Activated CD4-positive, alpha-beta memory T cell treated with anti-CD3 and anti-CD28 coated beads, Interleukin-2, amount 10 ng/mL, durations not matched to agents 7 days and 5 days (primary cell): ENCODE results near the gene ARMC7. TPM values are rescaled to one million over a fixed set of nuclear protein-coding genes. Genes with fewer than 3 reads are reported as not detected.

Source experiments
- CTCF ChIA-PET: fragments of 350-600 bp; sonication (Branson Sonifier 250); formaldehyde crosslinking; loops from one replicate; lab custom pipeline; 2021; ENCODE audit warnings: antibody characterized with exemption, inconsistent platforms; lab: Charles Lee
- POLR2A ChIA-PET: fragments of 350-600 bp; sonication (Branson Sonifier 250); formaldehyde crosslinking; loops from one replicate; lab custom pipeline; 2021; ENCODE audit warnings: antibody characterized with exemption; lab: Charles Lee
- DNase-seq: peaks from one replicate; pipeline ENCODE4 v3.0.0-alpha.2; 2020
- H3K27ac Mint-ChIP-seq: one replicate; pipeline ENCODE4 v1.8.0; 2021; ENCODE audit warnings: mild to moderate bottlenecking, mixed read lengths
- H3K27me3 Mint-ChIP-seq: one replicate; pipeline ENCODE4 v1.8.0; 2021; ENCODE audit warnings: mixed read lengths
- H3K36me3 Mint-ChIP-seq: one replicate; pipeline ENCODE4 v1.8.0; 2021; ENCODE audit warnings: low read depth, mixed read lengths
- H3K4me1 Mint-ChIP-seq: one replicate; pipeline ENCODE4 v1.8.0; 2021; ENCODE audit warnings: mixed read lengths
- H3K4me3 Mint-ChIP-seq: one replicate; pipeline ENCODE4 v1.8.0; 2021; ENCODE audit warnings: mild to moderate bottlenecking, mixed read lengths
- H3K9me3 Mint-ChIP-seq: one replicate; pipeline ENCODE4 v1.8.0; 2021; ENCODE audit warnings: mixed read lengths
- total RNA-seq, 2 experiments: library from RNA; stranded (reverse); gene quantifications; one replicate each; pipeline ENCODE4 v1.2.3, GENCODE V29; 2021

The ARMC7 gene
- total RNA-seq, 2 experiments from 2014 or later: 17.1 to 17.9 TPM

- POLR2A ChIA-PET: no interaction called here
- CTCF ChIA-PET: no interaction called here
- peaks cover 35% of the 10 kb centered on the region for H3K4me1 Mint-ChIP-seq
Measured at GRCh38 chr17:75091855-75092327, 17.9 kb upstream of the ARMC7 start.

GRCh38 chr17:75093548-75094158, 16.1 kb upstream of the ARMC7 start:
- no peaks in the 10 kb centered on the region for H3K9me3 Mint-ChIP-seq
- no peaks in the 10 kb centered on the region for H3K27me3 Mint-ChIP-seq
- ChIA-PET CTCF (no interaction called here), POLR2A (no interaction called here)
- no peak overlapping the region for H3K27ac Mint-ChIP-seq
- no peak overlapping the region for H3K4me3 Mint-ChIP-seq
- no peak for DNase-seq
- peaks cover 23% of the 10 kb centered on the region for H3K4me1 Mint-ChIP-seq
- H3K36me3 Mint-ChIP-seq: no peaks in the 10 kb centered on the region

More at GRCh38 chr17:75091855-75092327, 17.9 kb upstream of the ARMC7 start:
- Mint-ChIP-seq H3K27me3 (no peaks in the 10 kb centered on the region), H3K4me3 (no peak overlapping the region), H3K9me3 (no peaks in the 10 kb centered on the region), H3K36me3 (no peaks in the 10 kb centered on the region), H3K27ac (no peak overlapping the region)
- DNase-seq: no peak

- H3K27me3 Mint-ChIP-seq: no peaks in the 10 kb centered on the region
- H3K36me3 Mint-ChIP-seq: no peaks in the 10 kb centered on the region
- ChIA-PET POLR2A (interaction anchor here (0.8 to 1.1 kb wide), 2 partner anchors 27 to 48 kb away, joined by 3 to 5 read pairs; partner anchors contain the start of genes ATP5PD and KCTD2), CTCF (interaction anchor here (1.3 kb wide), 1 partner anchor 19 kb away, joined by 3 read pairs; no protein-coding TSS in a partner anchor)
- H3K4me3 Mint-ChIP-seq: no peak overlapping the region
- peaks cover 10% of the 10 kb centered on the region for H3K4me1 Mint-ChIP-seq
- no peaks in the 10 kb centered on the region for H3K9me3 Mint-ChIP-seq
- no peak for DNase-seq
- no peak overlapping the region for H3K27ac Mint-ChIP-seq
Measured at GRCh38 chr17:75094871-75095399, 14.8 kb upstream of the ARMC7 start.

GRCh38 chr17:75096082-75096625, 13.6 kb upstream of the ARMC7 start:
- POLR2A ChIA-PET: no interaction called here
- CTCF ChIA-PET: interaction anchor here (0.6 to 1.3 kb wide), 3 partner anchors 8 to 18 kb away, joined by 3 read pairs; no protein-coding TSS in a partner anchor
- no peaks in the 10 kb centered on the region for H3K27me3 Mint-ChIP-seq
- H3K9me3 Mint-ChIP-seq: no peaks in the 10 kb centered on the region
- DNase-seq: no peak
- no peak overlapping the region for H3K27ac Mint-ChIP-seq
- H3K4me3 Mint-ChIP-seq: no peak overlapping the region
- peaks cover 8% of the 10 kb centered on the region for H3K4me1 Mint-ChIP-seq
- no peaks in the 10 kb centered on the region for H3K36me3 Mint-ChIP-seq

- Mint-ChIP-seq H3K27ac (no peak overlapping the region), H3K36me3 (no peaks in the 10 kb centered on the region), H3K4me1 (peaks cover 4% of the 10 kb centered on the region), H3K27me3 (no peaks in the 10 kb centered on the region), H3K4me3 (no peak overlapping the region), H3K9me3 (no peaks in the 10 kb centered on the region)
- POLR2A ChIA-PET: interaction anchor here (1.0 kb wide), 1 partner anchor 12 kb away, joined by 3 read pairs; the partner anchor contains the start of gene ARMC7
- CTCF ChIA-PET: interaction anchor here (0.6 kb wide), 1 partner anchor 34 kb away, joined by 3 read pairs; the partner anchor contains the start of gene NT5C
- DNase-seq: no peak
Measured at GRCh38 chr17:75097865-75098264, 11.9 kb upstream of the ARMC7 start.

GRCh38 chr17:75098861-75099260, 10.9 kb upstream of the ARMC7 start:
- no peaks in the 10 kb centered on the region for H3K36me3 Mint-ChIP-seq
- no peaks in the 10 kb centered on the region for H3K9me3 Mint-ChIP-seq
- no peak overlapping the region for H3K27ac Mint-ChIP-seq
- CTCF ChIA-PET: interaction anchor here (0.9 kb wide), 1 partner anchor 224 kb away, joined by 4 read pairs; no protein-coding TSS in a partner anchor
- H3K4me3 Mint-ChIP-seq: no peak overlapping the region
- no peaks in the 10 kb centered on the region for H3K27me3 Mint-ChIP-seq
- H3K4me1 Mint-ChIP-seq: peaks cover 4% of the 10 kb centered on the region
- POLR2A ChIA-PET: interaction anchor here (0.9 to 1.2 kb wide), 4 partner anchors 11 to 39 kb away, joined by 3 read pairs; partner anchors contain the start of genes ARMC7 and SLC16A5
- no peak for DNase-seq

GRCh38 chr17:75099881-75100595, 9.7 kb upstream of the ARMC7 start:
- no peak for DNase-seq
- Mint-ChIP-seq H3K4me1 (peaks cover 4% of the 10 kb centered on the region), H3K27me3 (no peaks in the 10 kb centered on the region), H3K4me3 (no peak overlapping the region), H3K9me3 (no peaks in the 10 kb centered on the region), H3K36me3 (no peaks in the 10 kb centered on the region), H3K27ac (no peak overlapping the region)
- ChIA-PET CTCF (no interaction called here), POLR2A (interaction anchor here (1.2 kb wide), 1 partner anchor 26 kb away, joined by 3 read pairs; no protein-coding TSS in a partner anchor)

GRCh38 chr17:75102385-75102821, 7.4 kb upstream of the ARMC7 start:
- no peak overlapping the region for H3K27ac Mint-ChIP-seq
- no peak for DNase-seq
- ChIA-PET POLR2A (interaction anchor here (0.6 to 2.0 kb wide), 2 partner anchors 7 to 36 kb away, joined by 3 to 7 read pairs; partner anchors contain the start of gene ARMC7), CTCF (interaction anchor here (1.1 to 2.1 kb wide), 3 partner anchors 12 to 141 kb away, joined by 3 to 7 read pairs (median 3); no protein-coding TSS in a partner anchor)
- H3K27me3 Mint-ChIP-seq: no peaks in the 10 kb centered on the region
- no peaks in the 10 kb centered on the region for H3K36me3 Mint-ChIP-seq
- no peaks in the 10 kb centered on the region for H3K9me3 Mint-ChIP-seq
- no peak overlapping the region for H3K4me3 Mint-ChIP-seq
- peaks cover 4% of the 10 kb centered on the region for H3K4me1 Mint-ChIP-seq

- H3K27ac Mint-ChIP-seq: no peak overlapping the region
- POLR2A ChIA-PET: interaction anchor here (2.2 kb wide), 1 partner anchor 10 kb away, joined by 10 read pairs; no protein-coding TSS in a partner anchor
Measured at GRCh38 chr17:75103601-75104554, 5.9 kb upstream of the ARMC7 start.

GRCh38 chr17:75105126-75106080, 4.4 kb upstream of the ARMC7 start:
- no peaks in the 10 kb centered on the region for H3K36me3 Mint-ChIP-seq
- CTCF ChIA-PET: interaction anchor here (0.6 to 4.0 kb wide), 14 partner anchors 9 to 199 kb away, joined by 3 to 26 read pairs (median 4); partner anchors contain the start of genes MIF4GD, MRPL58 and SLC16A5
- H3K9me3 Mint-ChIP-seq: no peaks in the 10 kb centered on the region
- H3K4me3 Mint-ChIP-seq: no peak overlapping the region
- H3K4me1 Mint-ChIP-seq: peaks cover 15% of the 10 kb centered on the region
- POLR2A ChIA-PET: interaction anchor here (1.0 to 2.2 kb wide), 3 partner anchors 9 to 92 kb away, joined by 3 to 10 read pairs (median 6); partner anchors contain the start of genes ATP5PD and KCTD2
- peak; percentile 41 for DNase-seq
- H3K27me3 Mint-ChIP-seq: no peaks in the 10 kb centered on the region
- H3K27ac Mint-ChIP-seq: no peak overlapping the region

More at GRCh38 chr17:75103601-75104554, 5.9 kb upstream of the ARMC7 start:
- no peak for DNase-seq
- Mint-ChIP-seq H3K27me3 (no peaks in the 10 kb centered on the region), H3K9me3 (no peaks in the 10 kb centered on the region), H3K36me3 (no peaks in the 10 kb centered on the region), H3K4me3 (no peak overlapping the region), H3K4me1 (peaks cover 11% of the 10 kb centered on the region)
- CTCF ChIA-PET: interaction anchor here (0.6 to 4.0 kb wide), 10 partner anchors 8 to 167 kb away, joined by 3 to 26 read pairs (median 4); partner anchors contain the start of genes MIF4GD and MRPL58
